Sigmoid colon (tissue), 4 donors: ENCODE results near the gene PRDM16.

Experiments
- CTCF ChIP-seq, 4 experiments: fragments of 450-650 bp in 3 of 4; fragments of 200-600 bp in 1 of 4; IDR thresholded peaks; one replicate each; pipeline ENCODE4 v1.5.1; 2016 to 2019; ENCODE audit warnings: antibody characterized with exemption in 4 of 4, mild to moderate bottlenecking in 3 of 4, moderate library complexity in 2 of 4
- EP300 ChIP-seq, 4 donors: sonication (generic); formaldehyde crosslinking; IDR thresholded peaks; one replicate each; pipeline ENCODE4 v1.6.1; 2017; ENCODE audit warnings: antibody characterized with exemption in 4 of 4
- POLR2A ChIP-seq, 2 donors: fragments of 450-650 bp; IDR thresholded peaks; one replicate each; pipeline ENCODE4 v1.6.1; 2016; ENCODE audit warnings: antibody characterized with exemption in 2 of 2, mild to moderate bottlenecking in 2 of 2, moderate library complexity in 2 of 2
- POLR2AphosphoS5 ChIP-seq, 4 donors: sonication (generic); formaldehyde crosslinking; IDR thresholded peaks; one replicate each; pipeline ENCODE4 v1.6.1; 2017; ENCODE audit warnings: antibody characterized with exemption in 4 of 4

DNA sequence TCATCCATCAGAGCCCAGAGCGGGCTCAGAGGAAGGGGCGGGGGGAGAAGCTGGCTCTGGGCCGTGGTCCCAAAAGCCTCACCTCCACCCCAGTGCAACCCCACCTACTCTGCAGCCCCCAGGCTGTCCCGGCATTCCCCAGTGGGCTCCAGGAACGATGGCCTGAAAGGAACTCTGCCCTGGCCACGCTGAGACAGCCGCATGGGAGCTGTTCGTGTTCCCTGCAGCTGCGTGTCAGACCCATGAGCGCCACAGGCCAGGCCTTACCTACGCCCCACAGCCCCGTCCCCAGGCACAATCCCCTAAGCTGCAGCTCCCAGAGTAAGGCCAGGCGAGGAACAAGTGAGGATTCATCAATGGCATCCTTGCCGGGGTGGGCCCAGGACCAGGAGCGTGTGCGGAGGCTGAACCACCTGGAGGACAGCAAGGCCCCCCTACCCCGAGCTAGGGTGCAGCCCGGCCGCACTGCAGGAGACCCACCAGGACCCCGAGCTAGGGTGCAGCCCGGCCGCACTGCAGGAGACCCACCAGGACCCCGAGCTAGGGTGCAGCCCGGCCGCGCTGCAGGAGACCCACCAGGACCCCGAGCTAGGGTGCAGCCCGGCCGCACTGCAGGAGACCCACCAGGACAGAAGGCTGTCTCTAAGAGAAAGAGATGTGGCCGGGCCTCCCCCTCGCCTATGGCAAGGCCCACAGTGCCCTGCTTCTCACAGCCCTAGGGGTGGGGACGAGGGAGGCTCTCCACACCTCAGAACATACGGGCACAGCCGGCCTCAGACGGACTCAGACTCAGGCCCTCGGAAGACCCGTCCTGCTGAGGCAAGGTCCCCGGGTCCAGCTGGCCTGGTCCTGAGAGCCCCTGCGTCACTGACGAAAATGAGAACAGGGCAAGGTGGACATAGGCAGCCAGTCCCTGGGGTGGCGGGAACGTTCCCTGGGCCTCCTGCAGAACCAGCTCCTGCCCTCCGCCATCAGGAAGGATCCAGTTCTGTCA lies 359.0 kb downstream of the PRDM16 start:
- TF ChIP-seq POLR2AphosphoS5 (IDR thresholded peaks at IDR 0.05) (no peak), CTCF (IDR thresholded peaks at IDR 0.05) (no peak), POLR2A (IDR thresholded peaks at IDR 0.05) (no peak), EP300 (IDR thresholded peaks at IDR 0.05) (no peak)
